ENCODE data around the gene LRRC45. TPM values are rescaled to one million over a fixed set of nuclear protein-coding genes. Genes with fewer than 3 reads are reported as not detected.

LRRC45 gene
- total and polyA plus RNA-seq, 2 donors (not counting 3 experiments of a cell fraction or from before 2014, with no cell fraction given), result 7.6 to 22.9 TPM

- Histone ChIP-seq H3K36me3 (ENCODE audit: control insufficient read depth in 2 of 2, extremely low read depth in 1 of 2, insufficient read depth in 2 of 2, low read length in 2 of 2) (peaks cover 3 to 42% of the 10 kb centered on the region in 2 experiments), H3K9me3 (replicated peaks; ENCODE audit: control insufficient read depth, insufficient read depth, low read length) (no peaks in the 10 kb centered on the region), H3K4me3 (replicated peaks in 1 of 3; ENCODE audit: insufficient read depth in 1 of 3, low read depth in 1 of 3, low read length in 3 of 3) (no peak overlapping the region), H3K4me2 (ENCODE audit: insufficient read depth, low read length) (no peak overlapping the region), H4K20me1 (replicated peaks; ENCODE audit: control insufficient read depth, extremely low read depth, insufficient read depth, low read length) (no peaks in the 10 kb centered on the region), H3K27ac (ENCODE audit: insufficient read depth, low read depth, low read length) (no peak overlapping the region), H2AFZ (ENCODE audit: low read depth, low read length) (no peak overlapping the region), H3K9me1 (replicated peaks; ENCODE audit: control insufficient read depth, extremely low read depth, insufficient read depth, low read length) (no peaks in the 10 kb centered on the region), H3K9ac (replicated peaks; ENCODE audit: extremely low read depth, insufficient read depth, low read length) (no peak overlapping the region), H3K27me3 (ENCODE audit: control insufficient read depth in 2 of 2, insufficient read depth in 2 of 2, low read length in 2 of 2) (no peaks in the 10 kb centered on the region), H3K4me1 (ENCODE audit: control insufficient read depth, extremely low read depth, insufficient read depth, low read length) (peaks cover 15% of the 10 kb centered on the region), H3K79me2 (ENCODE audit: control insufficient read depth, insufficient read depth, low read length) (peaks cover 14% of the 10 kb centered on the region)
- ChIA-PET POLR2A (no interaction called here), CTCF (no interaction called here)
- FAIRE-seq (no peak), DNase-seq (ENCODE audit: low read depth, low spot score) (no peak)
- BruUV-seq (replicated peaks), result no TSS peak
- intact Hi-C loops (cut with micrococcal nuclease) (no loop called here), dilution Hi-C loops (cut with MboI; ENCODE audit: extremely low pct_ligation_motif_present, low sequenced_read_pairs) (no loop called here)
- TF ChIP-seq POLR2AphosphoS5 (IDR thresholded peaks at IDR 0.05; ENCODE audit: insufficient read depth, low read depth, low read length) (no peak), JUN (IDR thresholded peaks at IDR 0.05; ENCODE audit: borderline replicate concordance, insufficient read depth, insufficient read length, low read depth) (no peak), POLR2A (IDR thresholded peaks at IDR 0.05; ENCODE audit: low read depth, low read length) (no peak), EZH2 (IDR thresholded peaks at IDR 0.05; ENCODE audit: borderline replicate concordance, low read depth, low read length, severe bottlenecking) (no peak), MAX (IDR thresholded peaks at IDR 0.05; ENCODE audit: insufficient read depth, insufficient read length) (no peak), FOS (IDR thresholded peaks at IDR 0.05; ENCODE audit: borderline replicate concordance, insufficient read depth, low read length) (no peak), MYC (IDR thresholded peaks at IDR 0.05; ENCODE audit: low read depth, low read length) (no peak), GATA2 (IDR thresholded peaks at IDR 0.05; ENCODE audit: insufficient read depth, insufficient read length, low read depth, low read length) (no peak), CTCF (IDR thresholded peaks at IDR 0.05; ENCODE audit: extremely low read depth in 1 of 2, insufficient read depth in 1 of 2, low read depth in 1 of 2, low read length in 2 of 2) (no peak)
Measured at GRCh38 chr17:82061047-82061925, 38.2 kb downstream of the LRRC45 start.

All from endothelial cell of umbilical vein (primary cell).